Loucy (cell line): ENCODE measurements around the gene NIM1K.

Experiments used
- H2AFZ ChIP-seq: fragments of 200-600 bp; sonication (generic); 2 replicates; pipeline ENCODE4 v1.6.0; 2016; ENCODE audit warnings: antibody characterized with exemption, mild to moderate bottlenecking, low read length, moderate library complexity
- H3F3A ChIP-seq: fragments of 200-600 bp; 2 replicates; pipeline ENCODE4 v1.6.0; 2016; ENCODE audit warnings: antibody characterized with exemption, low read depth, mild to moderate bottlenecking
- H3K27me3 ChIP-seq: fragments of 200-600 bp; sonication (generic); 2 replicates; pipeline ENCODE4 v1.6.1; 2014; ENCODE audit warnings: low read length, mild to moderate bottlenecking; ENCODE audit not compliant: insufficient read depth, poor library complexity, severe bottlenecking
- H3K36me3 ChIP-seq: fragments of 200-600 bp; sonication (generic); 2 replicates; pipeline ENCODE4 v1.6.1; 2016; ENCODE audit warnings: low read length; ENCODE audit not compliant: insufficient read depth
- H3K4me1 ChIP-seq: fragments of 200-600 bp; sonication (generic); 2 replicates; pipeline ENCODE4 v1.5.1; 2014; ENCODE audit warnings: low read length, mild to moderate bottlenecking; ENCODE audit not compliant: insufficient read depth, poor library complexity, severe bottlenecking
- H3K4me2 ChIP-seq: fragments of 200-600 bp; sonication (generic); 2 replicates; pipeline ENCODE4 v1.6.0; 2014; ENCODE audit warnings: antibody characterized with exemption, low read length, low read depth, mild to moderate bottlenecking; ENCODE audit not compliant: poor library complexity, severe bottlenecking
- H3K4me3 ChIP-seq: fragments of 200-600 bp; sonication (generic); 2 replicates; pipeline ENCODE4 v1.5.1; 2014; ENCODE audit warnings: low read length, mild to moderate bottlenecking, mixed read lengths; ENCODE audit not compliant: poor library complexity, severe bottlenecking
- H3K79me2 ChIP-seq: fragments of 200-600 bp; sonication (generic); 2 replicates; pipeline ENCODE4 v1.6.1; 2014; ENCODE audit warnings: low read length; ENCODE audit not compliant: insufficient read depth
- H3K9ac ChIP-seq: fragments of 200-600 bp; sonication (generic); 2 replicates; pipeline ENCODE4 v1.6.0; 2014; ENCODE audit warnings: mild to moderate bottlenecking, low read depth, low read length, moderate library complexity; ENCODE audit not compliant: poor library complexity, severe bottlenecking
- H3K9me2 ChIP-seq: fragments of 200-600 bp; sonication (generic); replicated peaks from 2 replicates; pipeline ENCODE4 v1.6.1; 2016; ENCODE audit warnings: low read depth, low read length, mixed read lengths
- H3K9me3 ChIP-seq: fragments of 200-600 bp; sonication (generic); 2 replicates; pipeline ENCODE4 v1.6.1; 2014; ENCODE audit warnings: mild to moderate bottlenecking, antibody characterized with exemption, low read length, low read depth; ENCODE audit not compliant: insufficient read depth
- H4K20me1 ChIP-seq: fragments of 200-600 bp; sonication (generic); 2 replicates; pipeline ENCODE4 v1.6.0; 2014; ENCODE audit warnings: antibody characterized with exemption, low read length, mild to moderate bottlenecking; ENCODE audit not compliant: insufficient read depth, poor library complexity, severe bottlenecking
- CTCF ChIP-seq: fragments of 200-600 bp; sonication (generic); conservative IDR thresholded peaks from 2 replicates; pipeline ENCODE4 v1.5.1; 2014; ENCODE audit warnings: mild to moderate bottlenecking, antibody characterized with exemption, low read length
- EZH2phosphoT487 ChIP-seq: fragments of 200-600 bp; IDR thresholded peaks from 2 replicates; pipeline ENCODE4 v1.6.1; 2018; ENCODE audit warnings: antibody characterized with exemption, mild to moderate bottlenecking, moderate library complexity, borderline replicate concordance

NIM1K gene

GRCh38 chr5:43148417-43148816 lies 43.6 kb upstream of the NIM1K start:
- TF ChIP-seq EZH2phosphoT487 = no peak
- TF ChIP-seq CTCF = no peak
- peaks cover 33% of the 10 kb centered on the region for H4K20me1 ChIP-seq
- no peaks in the 10 kb centered on the region for H3K9me3 ChIP-seq
- peaks cover 75% of the 10 kb centered on the region; the same call in 1 of the 2 replicates for H3K36me3 ChIP-seq
- peaks cover 2% of the 10 kb centered on the region for H3K4me1 ChIP-seq
- no peaks in the 10 kb centered on the region for H3K9me2 ChIP-seq
- no peaks in the 10 kb centered on the region for H3F3A ChIP-seq
- H3K4me2 ChIP-seq = no peak overlapping the region
- H3K9ac ChIP-seq = no peak overlapping the region
- H3K79me2 ChIP-seq = peaks cover 90% of the 10 kb centered on the region
- no peaks in the 10 kb centered on the region for H3K27me3 ChIP-seq
- H3K4me3 ChIP-seq = no peak overlapping the region
- H2AFZ ChIP-seq = no peak overlapping the region

GRCh38 chr5:43149231-43149630 lies 42.8 kb upstream of the NIM1K start:
- Histone ChIP-seq H3K36me3 (peaks cover 79% of the 10 kb centered on the region; the same call in 1 of the 2 replicates), H3K27me3 (no peaks in the 10 kb centered on the region), H3F3A (no peaks in the 10 kb centered on the region), H4K20me1 (peaks cover 33% of the 10 kb centered on the region), H3K9ac (no peak overlapping the region), H3K9me2 (no peaks in the 10 kb centered on the region), H3K9me3 (no peaks in the 10 kb centered on the region), H3K4me3 (no peak overlapping the region), H2AFZ (no peak overlapping the region), H3K4me2 (no peak overlapping the region), H3K79me2 (peaks cover 93% of the 10 kb centered on the region), H3K4me1 (no peaks in the 10 kb centered on the region)
- no peak for TF ChIP-seq EZH2phosphoT487
- TF ChIP-seq CTCF = no peak

- H3K79me2 ChIP-seq = peaks cover 93% of the 10 kb centered on the region
- no peaks in the 10 kb centered on the region for H3F3A ChIP-seq
- H3K4me2 ChIP-seq = no peak overlapping the region
- TF ChIP-seq EZH2phosphoT487 (no peak), CTCF (no peak)
- no peaks in the 10 kb centered on the region for H3K4me1 ChIP-seq
- H3K9me3 ChIP-seq = no peaks in the 10 kb centered on the region
- H2AFZ ChIP-seq = no peak overlapping the region
- no peak overlapping the region for H3K4me3 ChIP-seq
- H3K9ac ChIP-seq = no peak overlapping the region
- H3K36me3 ChIP-seq = peaks cover 74% of the 10 kb centered on the region; the same call in 1 of the 2 replicates
- peaks cover 33% of the 10 kb centered on the region for H4K20me1 ChIP-seq
- H3K27me3 ChIP-seq = no peaks in the 10 kb centered on the region
- H3K9me2 ChIP-seq = no peaks in the 10 kb centered on the region
These were observed 42.0 kb upstream of the NIM1K start for GRCh38 chr5:43150075-43150474.
